ENCODE data around the gene ARAP1. TPM values are rescaled to one million over a fixed set of nuclear protein-coding genes. Genes with fewer than 3 reads are reported as not detected.

The ARAP1 gene
- polyA plus RNA-seq, 3 donors = 31.5 to 109 (median 49.9) TPM

- peak overlapping the region; percentile 82 for H3K27ac ChIP-seq (ENCODE audit: low read depth, low read length)
- WGBS, 3 donors = 77 to 94% (median 81%) methylated on average over 1 of the region's 1 CpG
These were observed 14.9 kb downstream of the ARAP1 start for GRCh38 chr11:72737336-72737735.

DNA sequence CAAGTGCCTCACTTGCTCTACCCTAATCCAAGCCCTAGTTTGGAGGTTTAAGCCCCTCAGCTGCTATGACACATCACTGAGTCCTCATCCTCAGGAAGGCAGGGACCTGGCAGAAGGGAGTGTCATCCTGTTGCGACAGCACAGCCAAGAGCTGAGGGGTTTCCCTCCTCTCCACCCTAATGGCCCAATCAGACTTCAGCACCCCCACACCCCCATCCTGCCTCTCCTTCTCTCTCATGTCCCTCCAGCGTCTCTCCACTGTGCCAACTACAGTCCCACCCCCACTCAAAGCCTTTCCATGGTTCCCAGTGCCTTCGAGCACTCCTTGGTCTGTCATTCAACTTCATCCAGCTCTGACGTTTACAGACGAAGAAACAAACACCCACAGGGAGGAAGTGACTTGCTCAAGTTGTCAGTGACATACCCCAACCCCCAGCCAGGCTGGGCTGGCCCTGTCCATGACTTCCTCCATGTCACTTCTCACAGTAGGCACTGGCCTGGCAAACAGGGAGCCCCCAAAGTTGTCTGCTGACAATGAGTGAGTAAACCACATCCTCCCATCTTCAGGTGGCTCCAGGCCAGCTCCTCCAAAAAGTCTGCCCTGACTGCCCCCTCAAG, 15.6 kb downstream of the ARAP1 start:
- 26 to 59% (median 26%) methylated on average over 5 of the region's 5 CpGs for WGBS, 3 donors
- H3K27ac ChIP-seq (ENCODE audit: low read depth, low read length) = peak overlapping the region; percentile 82

- no peak overlapping the region for H3K27ac ChIP-seq (ENCODE audit: low read depth, low read length)
These were observed 16.6 kb downstream of the ARAP1 start for GRCh38 chr11:72735495-72736027.

GRCh38 chr11:72732329-72732728, 19.9 kb downstream of the ARAP1 start:
- 90 to 91% (median 91%) methylated on average over 10 of the region's 10 CpGs for WGBS, 3 donors
- no peak overlapping the region for H3K27ac ChIP-seq (ENCODE audit: low read depth, low read length)

More at GRCh38 chr11:72735495-72736027, 16.6 kb downstream of the ARAP1 start:
- 68 to 82% (median 68%) methylated on average over 8 of the region's 8 CpGs for WGBS, 3 donors

DNA sequence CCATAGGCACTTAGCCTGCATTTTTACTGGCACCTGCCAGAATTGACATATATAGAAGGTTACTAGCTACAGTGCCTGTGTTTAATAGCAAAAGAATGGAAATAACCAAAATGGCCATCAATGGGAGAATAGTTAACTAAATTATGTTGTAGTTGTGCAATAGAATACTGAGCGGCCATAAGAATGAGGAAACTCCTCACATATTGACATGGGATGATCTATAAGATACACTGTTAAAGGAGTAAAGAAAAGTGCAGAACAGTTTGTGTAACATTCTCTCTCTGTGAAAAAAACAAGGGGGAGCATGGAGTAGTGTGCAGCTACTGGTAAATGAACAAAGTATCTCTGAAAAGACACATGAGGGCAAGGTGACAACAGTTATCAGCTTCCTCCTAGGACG, 21.5 kb downstream of the ARAP1 start:
- no peak overlapping the region for H3K27ac ChIP-seq (ENCODE audit: low read depth, low read length)
- 59 to 73% (median 71%) methylated on average over 2 of the region's 2 CpGs for WGBS, 3 donors

DNA sequence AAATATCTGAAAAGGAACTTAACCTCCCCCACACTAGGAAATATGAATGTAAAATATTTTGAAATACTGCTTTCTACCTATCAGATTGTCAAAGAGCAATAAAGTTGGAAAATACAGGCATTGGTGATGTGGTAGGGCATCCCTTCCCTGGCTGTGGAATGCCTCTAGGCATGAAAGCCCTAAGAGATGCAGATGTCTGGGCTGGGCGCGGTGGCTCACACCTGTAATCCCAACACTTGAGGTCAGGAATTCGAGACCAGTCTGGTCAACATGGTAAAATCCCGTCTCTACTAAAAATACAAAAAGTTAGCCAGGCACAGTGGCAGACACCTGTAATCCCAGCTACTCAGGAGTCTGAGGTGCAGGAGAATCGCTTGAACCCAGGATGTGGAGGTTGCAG, 22.0 kb downstream of the ARAP1 start:
- no peak overlapping the region for H3K27ac ChIP-seq (ENCODE audit: low read depth, low read length)
- WGBS, 3 donors = 79 to 96% (median 94%) methylated on average over 5 of the region's 5 CpGs

- no peak overlapping the region for H3K27ac ChIP-seq (ENCODE audit: low read depth, low read length)
- WGBS, 3 donors = 48 to 71% (median 54%) methylated on average over 4 of the region's 4 CpGs
These were observed 24.7 kb downstream of the ARAP1 start for GRCh38 chr11:72727521-72727920.

DNA sequence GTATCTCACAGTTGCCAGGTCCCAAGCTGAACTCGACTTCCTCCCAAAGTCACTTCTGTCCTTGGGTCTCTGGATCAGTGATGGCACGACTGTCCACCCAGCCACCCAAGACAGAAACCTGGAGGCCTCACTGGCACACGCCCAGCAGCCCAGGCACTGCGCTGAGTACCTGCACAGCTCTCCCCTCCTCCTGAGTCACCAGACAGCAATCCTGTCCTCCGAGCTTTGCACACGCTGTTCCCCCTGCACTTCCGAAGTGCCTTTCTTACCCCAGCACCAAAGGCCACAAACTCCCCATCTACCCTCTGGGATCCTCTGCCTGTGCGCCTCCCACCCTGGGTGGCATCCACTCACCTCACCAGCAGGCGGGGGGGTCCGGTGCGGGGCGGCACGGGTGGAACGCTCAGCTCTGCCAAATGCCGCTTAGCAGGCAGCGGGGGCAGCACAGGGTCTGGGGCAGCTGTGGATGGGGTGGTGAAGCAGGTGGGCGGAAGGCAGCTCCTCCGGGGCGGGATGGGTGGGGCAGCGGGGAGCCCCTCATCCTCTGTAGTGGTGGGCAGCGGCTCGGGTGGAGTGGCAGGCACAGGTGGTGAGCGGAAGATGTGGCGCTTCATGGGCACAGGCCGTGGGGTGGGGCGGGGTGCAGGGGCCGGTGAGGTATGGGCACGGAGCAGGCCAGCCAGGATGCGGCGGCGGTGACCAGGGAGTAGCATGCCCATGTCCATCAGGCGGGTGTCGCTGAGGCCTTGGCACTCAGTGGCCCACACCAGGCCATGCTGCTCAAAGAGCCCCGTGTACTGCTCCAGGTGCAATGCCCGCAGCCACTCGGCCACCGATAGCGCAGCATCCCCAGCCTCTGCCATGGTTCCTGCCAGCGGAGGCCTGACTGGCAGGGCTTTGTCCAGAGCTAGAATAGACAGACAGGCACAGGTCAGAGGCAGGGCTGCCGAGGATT, 25.7 kb downstream of the ARAP1 start:
- H3K27ac ChIP-seq (ENCODE audit: low read depth, low read length) = no peak overlapping the region
- 89 to 93% (median 92%) methylated on average over 34 to 40 of the region's 40 CpGs for WGBS, 3 donors

DNA sequence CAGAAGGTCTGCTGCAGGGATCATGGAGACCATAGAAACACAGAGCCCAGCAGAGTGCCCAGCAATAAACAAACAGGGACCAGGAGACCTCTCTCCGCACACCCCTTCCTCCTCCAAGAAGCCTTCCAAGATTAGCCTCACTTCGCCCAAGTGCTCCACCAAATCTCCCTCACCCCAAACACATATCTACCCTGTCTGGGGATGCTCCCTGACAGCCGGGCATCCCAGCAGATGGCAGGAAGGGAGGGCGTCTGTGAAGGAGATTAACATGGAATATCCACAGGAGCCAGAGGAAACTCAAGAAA, 26.5 kb downstream of the ARAP1 start:
- H3K27ac ChIP-seq (ENCODE audit: low read depth, low read length) = no peak overlapping the region
- 76 to 89% (median 84%) methylated on average over 4 of the region's 4 CpGs for WGBS, 3 donors

DNA sequence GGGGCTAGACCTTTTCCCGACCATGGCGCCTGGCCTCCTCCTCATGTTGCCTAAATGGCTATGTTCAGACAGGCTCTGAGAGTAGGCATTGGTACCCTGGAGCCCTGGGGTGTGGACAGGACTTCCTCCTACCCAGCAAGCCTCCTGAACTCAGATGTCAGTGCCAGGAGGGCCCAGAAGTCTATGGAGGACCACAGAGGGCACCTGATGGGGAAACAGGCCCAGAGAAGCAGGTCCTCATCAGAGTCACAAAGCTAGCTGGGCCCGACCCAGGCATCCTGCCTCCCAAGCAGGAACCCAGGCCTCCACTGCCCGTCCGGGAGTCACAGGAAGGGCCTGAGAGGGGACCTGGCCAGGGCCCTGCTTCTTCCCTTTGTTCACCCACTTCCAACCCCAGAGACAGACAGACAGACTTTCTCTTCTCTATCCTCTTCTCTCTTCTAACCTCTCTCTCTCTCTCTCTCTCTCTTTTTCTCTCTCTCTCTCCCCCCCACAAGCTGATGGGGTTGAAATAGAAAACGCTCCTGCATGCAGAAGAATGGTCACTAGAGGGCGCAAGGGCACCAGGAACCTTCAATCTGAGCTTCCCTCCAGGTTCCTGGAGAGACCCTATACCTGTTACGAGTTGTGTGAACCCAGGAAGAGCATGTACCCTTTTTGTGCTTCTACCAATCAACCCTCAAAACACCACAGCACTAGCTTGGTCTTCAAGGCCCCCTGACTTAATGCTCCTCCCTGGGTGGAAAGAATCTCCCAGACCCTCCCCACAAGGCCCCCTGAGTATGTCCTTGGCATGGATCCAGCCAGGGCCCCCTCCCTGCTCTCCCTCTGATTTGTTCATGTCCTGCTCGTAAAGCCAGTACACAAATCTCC, 27.1 kb downstream of the ARAP1 start:
- no peak overlapping the region for H3K27ac ChIP-seq (ENCODE audit: low read depth, low read length)
- 51 to 53% (median 51%) methylated on average over 9 of the region's 9 CpGs for WGBS, 3 donors

GRCh38 chr11:72724021-72724551, 28.1 kb downstream of the ARAP1 start:
- H3K27ac ChIP-seq (ENCODE audit: low read depth, low read length) = no peak overlapping the region
- 90 to 95% (median 93%) methylated on average over 5 of the region's 5 CpGs for WGBS, 3 donors

DNA sequence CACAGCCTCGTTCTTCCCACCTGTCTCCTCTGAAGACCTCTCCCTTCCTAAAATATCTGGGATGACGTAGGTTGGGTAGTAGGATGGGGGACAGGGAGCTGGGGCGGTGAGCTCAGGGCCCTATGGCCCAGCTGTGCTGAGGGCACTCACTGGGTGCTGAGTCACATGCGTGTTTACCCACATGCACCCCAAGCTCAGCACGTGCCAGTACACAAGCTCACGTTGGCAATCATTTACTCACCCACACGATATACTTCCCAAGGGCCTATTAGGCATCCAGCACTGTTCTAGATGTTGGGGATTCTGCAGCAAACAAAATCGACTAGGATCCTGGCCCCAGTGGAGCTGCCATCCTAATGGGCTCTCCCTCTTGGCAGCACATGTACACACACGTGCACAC, 28.7 kb downstream of the ARAP1 start:
- WGBS, 3 donors = 52 to 81% (median 72%) methylated on average over 9 of the region's 9 CpGs
- H3K27ac ChIP-seq (ENCODE audit: low read depth, low read length) = no peak overlapping the region

DNA sequence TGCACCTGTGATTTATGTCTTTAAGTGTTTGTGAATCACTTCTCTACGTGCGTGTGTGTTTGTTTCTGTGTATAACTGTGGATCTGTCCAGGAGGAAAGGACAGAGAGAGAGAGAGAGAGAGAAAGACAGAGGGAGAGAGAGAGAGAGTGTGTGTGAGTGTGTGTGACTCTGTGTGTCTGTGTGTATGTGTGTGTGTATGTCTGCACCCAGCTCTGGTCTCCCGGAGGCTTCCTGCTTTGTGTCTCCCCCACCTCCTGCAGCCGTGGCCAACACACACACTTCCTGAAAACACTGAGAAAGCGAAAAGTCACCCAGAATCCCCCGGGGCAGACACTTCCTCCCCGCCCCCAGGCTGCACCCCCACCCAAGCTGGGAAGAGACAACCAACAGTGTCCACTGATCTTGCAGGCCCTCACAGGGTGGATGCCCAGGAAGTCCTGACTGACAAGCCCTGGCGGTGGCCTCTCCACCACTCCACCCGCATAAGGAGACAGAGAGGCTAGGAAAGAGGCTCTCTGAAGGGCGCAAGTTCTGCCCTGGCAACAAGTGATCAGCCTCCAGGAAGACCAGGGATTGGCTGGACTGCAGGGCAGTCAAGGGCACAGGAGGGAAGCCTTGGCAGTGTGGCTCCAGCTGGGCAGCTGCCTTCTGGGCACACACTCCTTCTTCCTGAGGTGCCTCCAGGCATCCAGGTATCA, 30.0 kb downstream of the ARAP1 start:
- no peak overlapping the region for H3K27ac ChIP-seq (ENCODE audit: low read depth, low read length)
- WGBS, 3 donors = 0 to 1% (median 1%) methylated on average over 10 of the region's 10 CpGs

DNA sequence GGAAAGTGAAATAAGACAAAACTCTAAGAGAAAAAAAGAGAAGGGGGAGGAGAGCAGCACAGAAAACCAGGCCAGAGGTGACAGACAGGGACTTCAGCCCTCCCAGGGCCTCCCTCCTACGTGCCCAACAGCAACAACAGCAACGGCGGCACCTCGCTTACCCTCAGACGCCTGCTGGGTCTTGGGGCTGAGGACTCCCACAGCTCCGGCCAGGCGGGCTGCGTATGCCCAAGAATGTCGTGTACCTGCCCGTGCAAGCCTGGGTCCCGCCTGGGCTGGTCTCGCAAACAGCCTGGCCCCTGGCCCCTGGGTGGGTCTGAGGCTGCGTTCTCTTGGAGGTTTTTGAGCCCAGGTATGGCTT, 30.5 kb downstream of the ARAP1 start:
- H3K27ac ChIP-seq (ENCODE audit: low read depth, low read length) = no peak overlapping the region
- 0 to 2% (median 1%) methylated on average over 10 to 13 of the region's 13 CpGs for WGBS, 3 donors

DNA sequence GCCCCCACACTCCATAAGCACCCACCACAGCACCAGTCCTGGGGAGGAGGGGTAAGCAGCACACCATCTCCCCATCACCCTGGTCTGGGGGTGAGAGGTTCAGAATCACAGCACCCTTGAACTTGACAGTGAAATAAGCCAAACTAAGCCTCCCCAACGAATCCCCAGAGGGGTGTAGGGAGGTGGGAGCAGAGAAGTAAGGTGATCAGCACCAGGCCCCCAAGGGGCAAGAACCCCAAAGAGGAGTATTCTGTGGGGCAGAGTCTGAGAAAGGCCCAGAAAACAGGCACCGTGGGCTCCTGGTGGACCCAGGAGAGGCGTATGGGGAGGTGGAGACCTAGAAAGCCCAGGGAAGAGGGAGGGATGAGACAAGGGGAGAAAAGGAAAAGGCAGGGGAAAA, 30.9 kb downstream of the ARAP1 start:
- H3K27ac ChIP-seq (ENCODE audit: low read depth, low read length) = no peak overlapping the region
- WGBS, 3 donors = 4 to 16% (median 8%) methylated on average over 3 of the region's 3 CpGs

- whole genome bisulfite sequencing, 3 donors = 33 to 62% (median 58%) methylated on average over 4 of the region's 4 CpGs
- no peak overlapping the region for H3K27ac ChIP-seq (ENCODE audit: low read depth, low read length)
These were observed 31.4 kb downstream of the ARAP1 start for GRCh38 chr11:72720784-72721183.

GRCh38 chr11:72720047-72720446, 32.2 kb downstream of the ARAP1 start:
- 28 to 51% (median 46%) methylated on average over 3 of the region's 3 CpGs for WGBS, 3 donors
- H3K27ac ChIP-seq (ENCODE audit: low read depth, low read length) = no peak overlapping the region

DNA sequence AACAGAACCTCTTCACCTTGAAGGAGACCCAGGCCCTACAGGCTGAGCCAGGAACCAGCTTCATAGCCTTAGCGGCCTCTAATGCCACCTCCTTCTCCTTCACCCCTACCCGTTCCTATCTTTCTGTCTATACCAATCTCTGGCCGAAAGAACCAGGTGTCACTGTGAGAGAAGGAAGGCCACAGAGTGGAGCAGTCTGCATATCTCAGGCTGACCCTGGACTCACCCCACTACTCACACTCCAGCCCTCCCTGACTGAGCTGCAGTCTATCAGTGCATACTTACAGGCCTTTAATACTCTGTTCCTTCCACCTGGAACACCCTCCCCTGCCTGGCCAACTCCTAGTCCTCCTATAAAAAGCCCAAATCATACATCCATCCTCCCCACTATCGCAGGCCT, 32.7 kb downstream of the ARAP1 start:
- WGBS, 3 donors = 47 to 75% (median 64%) methylated on average over 4 of the region's 4 CpGs

More for the DNA sequence above, 32.7 kb downstream of the ARAP1 start:
- H3K27ac ChIP-seq (ENCODE audit: low read depth, low read length) = no peak overlapping the region
